ENCODE measurements around the gene ABCG2.

Gene ABCG2

DNA sequence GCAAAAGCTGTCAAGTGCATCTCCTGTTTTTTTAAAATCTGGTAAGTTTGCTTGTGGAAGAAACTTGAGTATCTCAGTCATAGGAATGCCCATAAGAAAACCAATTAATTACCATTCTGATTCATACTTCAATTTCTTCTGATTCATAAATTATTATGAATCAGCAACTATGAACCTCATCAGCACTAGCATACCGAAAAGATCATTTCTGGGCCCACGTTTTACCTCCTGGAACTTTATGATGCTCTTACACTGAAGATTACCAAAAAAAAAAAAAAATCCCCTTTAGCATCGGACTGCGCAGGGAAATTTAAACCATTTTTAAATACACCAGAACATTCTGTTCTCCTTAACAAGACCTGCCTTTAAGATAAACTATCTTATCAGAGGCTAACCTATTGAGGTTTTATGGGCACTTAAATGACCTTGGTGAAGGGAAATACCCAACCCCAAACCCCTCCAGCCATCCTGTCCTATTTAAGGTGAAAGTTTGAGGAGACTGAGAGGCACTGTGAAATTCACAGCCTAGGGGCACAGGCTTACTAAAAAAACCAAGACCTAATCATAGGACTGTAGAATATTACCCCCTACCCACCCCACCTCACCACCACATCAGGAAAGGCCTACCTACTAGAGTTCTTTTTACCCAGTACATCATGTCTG is 38.2 kb upstream of the ABCG2 start:
- TF ChIP-seq, protein P1, sequence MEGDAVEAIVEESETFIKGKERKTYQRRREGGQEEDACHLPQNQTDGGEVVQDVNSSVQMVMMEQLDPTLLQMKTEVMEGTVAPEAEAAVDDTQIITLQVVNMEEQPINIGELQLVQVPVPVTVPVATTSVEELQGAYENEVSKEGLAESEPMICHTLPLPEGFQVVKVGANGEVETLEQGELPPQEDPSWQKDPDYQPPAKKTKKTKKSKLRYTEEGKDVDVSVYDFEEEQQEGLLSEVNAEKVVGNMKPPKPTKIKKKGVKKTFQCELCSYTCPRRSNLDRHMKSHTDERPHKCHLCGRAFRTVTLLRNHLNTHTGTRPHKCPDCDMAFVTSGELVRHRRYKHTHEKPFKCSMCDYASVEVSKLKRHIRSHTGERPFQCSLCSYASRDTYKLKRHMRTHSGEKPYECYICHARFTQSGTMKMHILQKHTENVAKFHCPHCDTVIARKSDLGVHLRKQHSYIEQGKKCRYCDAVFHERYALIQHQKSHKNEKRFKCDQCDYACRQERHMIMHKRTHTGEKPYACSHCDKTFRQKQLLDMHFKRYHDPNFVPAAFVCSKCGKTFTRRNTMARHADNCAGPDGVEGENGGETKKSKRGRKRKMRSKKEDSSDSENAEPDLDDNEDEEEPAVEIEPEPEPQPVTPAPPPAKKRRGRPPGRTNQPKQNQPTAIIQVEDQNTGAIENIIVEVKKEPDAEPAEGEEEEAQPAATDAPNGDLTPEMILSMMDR (IDR thresholded peaks at IDR 0.05; ENCODE audit: insufficient read depth, low read length, missing control alignments): no peak
- POLR2A ChIA-PET: no interaction called here
- no peak overlapping the region for H3K4me3 ChIP-seq (ENCODE audit: low read depth, low read length)
- no peak for DNase-seq (ENCODE audit: low read depth, low spot score)
- CTCF ChIA-PET: interaction anchor here (6.1 kb wide), 1 partner anchor 13 kb away, joined by 58 read pairs; no protein-coding TSS in a partner anchor

DNA sequence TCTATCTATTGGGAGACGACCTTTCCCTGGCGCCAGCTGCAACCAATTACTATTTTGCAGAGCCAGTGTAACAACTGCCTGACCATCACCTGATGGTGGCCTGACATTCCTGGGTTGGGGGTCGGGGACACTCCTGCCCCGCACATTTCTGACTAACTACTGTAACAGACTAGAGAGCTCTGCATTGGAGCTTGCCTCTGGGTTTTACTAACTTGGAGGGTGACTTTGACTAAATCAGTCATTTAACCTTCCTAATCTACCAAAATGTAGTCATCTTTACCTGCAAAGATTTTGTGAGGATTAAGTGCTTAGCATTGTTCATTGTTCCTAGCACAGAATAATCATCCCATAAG is 37.5 kb upstream of the ABCG2 start:
- DNase-seq (ENCODE audit: low read depth, low spot score): no peak
- POLR2A ChIA-PET: no interaction called here
- TF ChIP-seq, protein P1 (IDR thresholded peaks at IDR 0.05; ENCODE audit: insufficient read depth, low read length, missing control alignments): no peak
- CTCF ChIA-PET: interaction anchor here (1.0 to 6.1 kb wide), 2 partner anchors 13 to 347 kb away, joined by 3 to 58 read pairs; no protein-coding TSS in a partner anchor
- no peak overlapping the region for H3K4me3 ChIP-seq (ENCODE audit: low read depth, low read length)

DNA sequence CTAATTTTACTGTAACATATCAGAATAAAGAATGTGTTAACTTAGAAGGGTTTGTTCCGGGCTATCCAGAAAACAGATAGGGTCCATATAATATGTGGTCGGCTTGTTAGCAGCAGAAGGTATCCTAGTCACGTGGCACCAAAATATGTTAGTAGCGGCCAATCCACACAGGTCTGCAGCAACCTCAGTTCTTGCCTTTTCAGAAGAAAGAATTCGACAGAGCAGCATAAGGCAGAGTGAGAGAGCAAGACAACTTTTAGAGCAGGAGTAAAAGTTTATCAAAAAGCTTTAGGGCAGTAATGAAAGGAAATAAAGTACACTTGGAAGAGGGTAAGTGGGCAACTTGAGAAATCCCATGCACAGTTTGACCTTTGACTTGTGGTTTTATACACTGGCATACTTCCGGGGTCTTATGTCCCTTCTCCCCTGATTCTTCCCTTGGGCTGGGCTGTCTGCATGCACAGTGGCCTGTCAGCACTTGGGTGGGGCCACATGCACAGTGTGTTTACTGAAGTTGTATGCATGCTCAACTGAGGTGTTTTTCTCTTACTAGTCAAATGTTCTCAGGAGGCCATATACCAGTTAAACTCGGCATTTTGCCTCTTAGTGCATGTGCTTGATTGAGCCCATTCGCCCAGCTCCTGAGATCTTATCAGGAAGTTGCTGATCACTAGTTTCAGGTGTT is 37.0 kb upstream of the ABCG2 start:
- ChIA-PET CTCF (interaction anchor here (1.0 to 6.1 kb wide), 2 partner anchors 14 to 346 kb away, joined by 3 to 58 read pairs; no protein-coding TSS in a partner anchor), POLR2A (no interaction called here)
- H3K4me3 ChIP-seq (ENCODE audit: low read depth, low read length): no peak overlapping the region
- TF ChIP-seq, protein P1 (IDR thresholded peaks at IDR 0.05; ENCODE audit: insufficient read depth, low read length, missing control alignments): no peak
- no peak for DNase-seq (ENCODE audit: low read depth, low spot score)

DNA sequence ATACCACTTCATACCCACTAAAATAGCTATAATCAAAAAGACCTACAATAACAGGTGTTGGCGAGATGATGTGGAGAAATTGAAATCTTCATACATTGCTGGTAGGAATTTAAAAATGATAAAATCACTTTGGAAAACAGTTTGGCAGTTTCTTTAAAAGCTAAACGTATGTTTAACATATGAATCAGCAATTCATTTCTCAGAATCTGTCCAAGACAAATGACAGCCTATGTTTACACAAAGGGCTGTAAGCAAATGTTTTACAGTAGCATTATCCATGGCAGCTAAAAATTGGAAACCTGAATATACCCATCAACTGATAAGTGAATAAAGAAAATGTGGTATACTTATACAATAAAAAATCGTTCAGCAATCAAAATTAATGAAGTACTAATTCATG is 33.0 kb upstream of the ABCG2 start:
- POLR2A ChIA-PET: no interaction called here
- no peak for DNase-seq (ENCODE audit: low read depth, low spot score)
- no peak overlapping the region for H3K4me3 ChIP-seq (ENCODE audit: low read depth, low read length)
- TF ChIP-seq, protein P1 (IDR thresholded peaks at IDR 0.05; ENCODE audit: insufficient read depth, low read length, missing control alignments): no peak
- CTCF ChIA-PET: interaction anchor here (0.9 to 2.6 kb wide), 3 partner anchors 21 to 159 kb away, joined by 3 to 10 read pairs (median 6); no protein-coding TSS in a partner anchor

DNA sequence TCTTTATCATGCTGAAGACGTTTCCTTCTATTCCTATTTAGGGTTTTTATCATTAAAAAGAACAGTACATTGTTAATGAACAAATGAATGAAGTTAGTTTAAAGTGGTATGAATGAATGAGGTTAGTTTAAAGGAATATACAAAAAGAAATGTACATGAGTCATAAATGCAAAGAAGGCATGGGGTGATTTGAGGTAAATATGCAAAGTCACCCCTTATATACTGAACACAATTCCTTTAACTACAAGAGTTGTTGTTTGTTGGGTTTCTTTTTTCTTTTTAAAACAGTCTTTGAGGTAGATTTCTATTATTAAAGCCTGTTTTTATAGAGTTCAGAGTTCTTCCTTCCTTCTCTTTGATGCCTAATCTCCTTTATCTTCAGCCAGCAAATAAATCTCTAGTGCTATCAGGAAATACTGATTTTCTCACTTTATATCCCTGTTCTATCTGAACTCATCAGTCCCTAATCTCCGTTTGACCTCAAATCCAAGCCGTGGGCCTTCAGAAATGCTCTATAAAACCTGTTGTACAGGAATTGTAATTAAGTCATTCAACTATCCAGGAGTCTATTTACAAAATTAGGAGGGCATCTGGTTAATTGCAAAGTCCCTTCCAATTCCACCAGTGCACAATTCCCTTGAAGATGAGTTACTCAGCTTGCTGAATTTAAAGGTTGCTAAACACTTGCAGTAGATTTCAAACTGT is 31.6 kb upstream of the ABCG2 start:
- TF ChIP-seq, protein P1 (IDR thresholded peaks at IDR 0.05; ENCODE audit: insufficient read depth, low read length, missing control alignments): no peak
- DNase-seq (ENCODE audit: low read depth, low spot score): no peak
- CTCF ChIA-PET: interaction anchor here (1.3 to 2.6 kb wide), 2 partner anchors 22 to 157 kb away, joined by 4 to 10 read pairs; no protein-coding TSS in a partner anchor
- POLR2A ChIA-PET: no interaction called here
- H3K4me3 ChIP-seq (ENCODE audit: low read depth, low read length): no peak overlapping the region

DNA sequence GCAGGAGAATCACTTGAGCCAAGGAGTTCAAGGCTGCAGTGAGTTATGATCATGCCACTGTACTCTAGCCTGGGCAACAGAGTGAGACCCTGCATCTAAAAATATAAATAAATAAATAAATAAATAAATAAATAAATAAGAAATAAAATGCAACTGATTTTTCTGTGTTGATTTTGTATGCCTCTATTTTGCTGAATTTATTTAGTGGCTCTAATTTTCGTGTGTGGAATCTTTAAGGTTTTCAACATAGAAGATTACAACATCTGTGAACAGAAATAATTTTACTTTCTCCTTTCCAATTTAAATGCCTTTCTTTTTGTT is 30.9 kb upstream of the ABCG2 start:
- DNase-seq (ENCODE audit: low read depth, low spot score): no peak
- CTCF ChIA-PET: interaction anchor here (1.3 kb wide), 1 partner anchor 156 kb away, joined by 4 read pairs; no protein-coding TSS in a partner anchor
- POLR2A ChIA-PET: no interaction called here

More for the DNA sequence above, 30.9 kb upstream of the ABCG2 start:
- H3K4me3 ChIP-seq (ENCODE audit: low read depth, low read length): no peak overlapping the region
- TF ChIP-seq, protein P1 (IDR thresholded peaks at IDR 0.05; ENCODE audit: insufficient read depth, low read length, missing control alignments): no peak
